CD14-positive monocyte (primary cell): ENCODE results near the gene SH3RF1. TPM values are rescaled to one million over a fixed set of nuclear protein-coding genes. Genes with fewer than 3 reads are reported as not detected.

Experiments used
- DNase-seq, 3 donors: peaks; one replicate each; pipeline ENCODE4 v3.0.0-alpha.2; 2011 to 2022
- H2AFZ ChIP-seq: 2 replicates; pipeline ENCODE4 v1.6.0; 2012; ENCODE audit warnings: mild to moderate bottlenecking, low read depth, low read length, inconsistent platforms; ENCODE audit not compliant: insufficient read depth, poor library complexity, severe bottlenecking
- H3K27ac ChIP-seq, 2 donors: 1 replicate in 1 of 2; 2 replicates in 1 of 2; pipeline ENCODE4 v1.5.1; 2012 to 2013; ENCODE audit warnings: low read length in 2 of 2, control low read depth in 1 of 2, inconsistent platforms in 1 of 2, low read depth in 1 of 2, mild to moderate bottlenecking in 1 of 2
- H3K27me3 ChIP-seq, 2 donors: one replicate each; pipeline versions ENCODE4 v1.6.0 to v1.6.1; 2011 to 2013; ENCODE audit warnings: low read length in 2 of 2; ENCODE audit not compliant: control insufficient read depth in 2 of 2, insufficient read depth in 2 of 2
- H3K36me3 ChIP-seq, 2 donors: replicated peaks in 1 of 2; 1 replicate in 1 of 2; 2 replicates in 1 of 2; pipeline versions ENCODE4 v1.5.1 to v1.6.1; 2012 to 2013; ENCODE audit warnings: low read length in 2 of 2, control low read depth in 1 of 2, inconsistent platforms in 1 of 2, mild to moderate bottlenecking in 1 of 2; ENCODE audit not compliant: insufficient read depth in 2 of 2, control insufficient read depth in 1 of 2
- H3K4me1 ChIP-seq, 2 donors: 1 replicate in 1 of 2; 2 replicates in 1 of 2; pipeline versions ENCODE4 v1.5.1 to v1.6.1; 2012 to 2013; ENCODE audit warnings: low read length in 2 of 2, control low read depth in 1 of 2, inconsistent platforms in 1 of 2, mild to moderate bottlenecking in 1 of 2, moderate library complexity in 1 of 2; ENCODE audit not compliant: insufficient read depth in 2 of 2, control insufficient read depth in 1 of 2
- H3K4me2 ChIP-seq: replicated peaks from 2 replicates; pipeline ENCODE3; 2012; ENCODE audit warnings: low read length, moderate library complexity, mild to moderate bottlenecking; ENCODE audit not compliant: poor library complexity, severe bottlenecking; ENCODE audit errors: extremely low read depth
- H3K4me3 ChIP-seq, 3 experiments: fragments of 200-600 bp in 1 of 3; sonication (generic) in 1 of 3; replicated peaks in 1 of 3; 1 replicate in 2 of 3; 2 replicates in 1 of 3; pipeline ENCODE4 v1.5.1; 2011 to 2013; ENCODE audit warnings: low read length in 3 of 3, mild to moderate bottlenecking in 3 of 3, control low read depth in 2 of 3, low read depth in 2 of 3, inconsistent platforms in 1 of 3, moderate library complexity in 1 of 3
- H3K79me2 ChIP-seq: 2 replicates; pipeline ENCODE4 v1.6.0; 2012; ENCODE audit warnings: mild to moderate bottlenecking, control low read depth, inconsistent platforms, low read length, moderate library complexity; ENCODE audit not compliant: insufficient read depth
- H3K9ac ChIP-seq: 2 replicates; pipeline ENCODE4 v1.6.0; 2017; ENCODE audit warnings: low read length, mild to moderate bottlenecking; ENCODE audit not compliant: insufficient read depth, poor library complexity, severe bottlenecking
- H3K9me3 ChIP-seq, 2 donors: replicated peaks in 1 of 2; 1 replicate in 1 of 2; 2 replicates in 1 of 2; pipeline versions ENCODE4 v1.5.1 to v1.6.1; 2012 to 2013; ENCODE audit warnings: low read length in 2 of 2, control low read depth in 1 of 2; ENCODE audit not compliant: control insufficient read depth in 1 of 2, insufficient read depth in 1 of 2
- H4K20me1 ChIP-seq: 2 replicates; pipeline ENCODE4 v1.6.0; 2012; ENCODE audit warnings: mild to moderate bottlenecking, low read length, control low read depth, moderate library complexity; ENCODE audit not compliant: insufficient read depth
- H3K27ac Mint-ChIP-seq, 7 donors: one replicate each; pipeline ENCODE4 v1.8.0; 2020; ENCODE audit warnings: mild to moderate bottlenecking in 7 of 7, mixed read lengths in 7 of 7, moderate library complexity in 6 of 7, inconsistent platforms in 2 of 7
- H3K27me3 Mint-ChIP-seq, 3 donors: one replicate each; pipeline ENCODE4 v1.8.0; 2021 to 2022; ENCODE audit warnings: low read depth in 3 of 3, mild to moderate bottlenecking in 3 of 3, mixed read lengths in 3 of 3, moderate library complexity in 3 of 3, inconsistent platforms in 1 of 3
- H3K36me3 Mint-ChIP-seq, 2 donors: one replicate each; pipeline ENCODE4 v1.8.0; 2020; ENCODE audit warnings: mixed read lengths in 2 of 2, inconsistent platforms in 1 of 2, mild to moderate bottlenecking in 1 of 2
- H3K4me1 Mint-ChIP-seq: one replicate; pipeline ENCODE4 v1.8.0; 2020; ENCODE audit warnings: mild to moderate bottlenecking, mixed read lengths
- H3K4me3 Mint-ChIP-seq, 2 donors: one replicate each; pipeline ENCODE4 v1.8.0; 2020; ENCODE audit warnings: mild to moderate bottlenecking in 2 of 2, mixed read lengths in 2 of 2, moderate library complexity in 1 of 2
- H3K9me3 Mint-ChIP-seq, 7 donors: one replicate each; pipeline ENCODE4 v1.8.0; 2020 to 2022; ENCODE audit warnings: mixed read lengths in 7 of 7, mild to moderate bottlenecking in 6 of 7, moderate library complexity in 6 of 7, inconsistent platforms in 2 of 7
- WGBS: methylation state at CpG from one replicate; pipeline ENCODE4 v1.1.5; 2013; ENCODE audit warnings: missing lambda C conversion rate; ENCODE audit not compliant: insufficient coverage; 5-methylcytosine and 5-hydroxymethylcytosine counted together
- intact Hi-C, 2 donors: fragments of 100-400 bp; cut with micrococcal nuclease; formaldehyde crosslinking; loops; one replicate each; pipeline versions ENCODE4 v1.15.0 to v1.15.1; 2023
- polyA plus RNA-seq, 3 donors: library from polyadenylated mRNA; depleted of rRNA in 1 of 3; unstranded in 2 of 3; stranded (reverse) in 1 of 3; fragments of 300-500 nt in 2 of 3; fragments of >200 nt in 1 of 3; fragmentation: Illumina TruSeq in 2 of 3; gene quantifications; 1 replicate in 2 of 3; 2 replicates in 1 of 3; pipeline ENCODE4 v1.2.3, GENCODE V29; 2012 to 2021
- TF ChIP-seq, protein P1 (sequence below): fragments of 200-600 bp; IDR thresholded peaks from one replicate; pipeline ENCODE4 v1.8.0; 2022; ENCODE audit warnings: antibody characterized with exemption, mild to moderate bottlenecking

The SH3RF1 gene
- polyA plus RNA-seq, 3 donors = 3.1 to 4.7 (median 4.4) TPM

DNA sequence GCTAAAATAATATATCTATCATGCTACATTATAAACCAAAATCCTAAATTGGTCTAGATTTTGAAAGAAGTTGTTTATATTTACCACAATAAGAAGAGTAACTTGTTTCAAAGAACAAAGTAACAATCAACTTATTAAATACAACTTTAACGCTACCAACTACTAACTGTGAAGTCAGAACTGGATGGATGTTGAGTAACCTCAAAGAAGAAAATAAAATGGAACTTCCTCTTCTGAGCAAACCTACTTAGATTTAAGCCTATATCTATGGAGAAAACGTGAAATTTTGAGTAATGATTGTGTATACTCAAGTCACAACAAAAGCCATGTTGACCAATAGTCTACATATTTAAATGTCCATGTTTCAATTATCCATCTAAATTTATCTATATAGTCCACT lies 25.7 kb downstream of the SH3RF1 start:
- no CpG with 5 or more reads among the region's 2 CpGs for WGBS

DNA sequence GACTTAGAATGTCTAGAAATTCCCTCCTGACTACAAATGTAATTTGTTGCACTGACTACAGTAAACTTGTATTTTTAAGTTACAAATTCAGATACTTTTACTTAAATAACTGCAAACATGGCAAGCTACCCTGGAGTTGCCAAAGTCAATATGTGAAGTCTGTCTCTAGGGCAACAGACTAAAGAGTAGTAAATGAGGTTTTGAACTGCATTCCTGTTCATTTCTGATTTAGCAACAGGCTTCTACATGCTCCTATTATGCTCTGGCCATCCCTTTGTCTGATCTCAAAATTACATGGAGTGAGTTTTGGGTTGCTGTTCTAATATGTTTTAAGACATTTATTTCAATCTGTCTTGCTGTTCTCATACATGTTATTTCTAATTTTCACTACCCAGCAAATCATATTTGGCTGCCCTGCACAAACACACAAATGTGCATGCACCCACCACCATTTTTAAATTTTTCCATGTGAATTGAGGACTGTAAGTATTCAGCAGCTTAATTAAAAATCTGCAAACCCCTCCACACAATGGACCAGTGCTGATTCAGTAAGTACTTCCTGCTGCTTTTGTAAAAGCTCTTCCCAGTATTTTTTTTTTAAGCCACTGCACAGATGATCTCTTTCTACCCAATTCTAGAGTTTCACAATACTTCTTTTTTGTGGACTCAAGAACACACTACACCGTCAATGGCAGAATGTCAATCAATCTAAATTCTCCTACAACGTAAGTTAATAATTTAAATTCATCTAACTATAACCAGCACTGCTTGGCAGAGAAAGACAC lies 26.7 kb downstream of the SH3RF1 start:
- Histone ChIP-seq H3K4me1 (peaks cover 14 to 21% of the 10 kb centered on the region in 2 donors), H3K4me2 (peak overlapping the region; percentile 58), H3K4me3 (no peak overlapping the region), H3K27ac (peak overlapping the region in 1 of 2 donors; percentile 36), H3K36me3 (no peaks in the 10 kb centered on the region), H3K9me3 (no peaks in the 10 kb centered on the region), H3K79me2 (peaks cover 69% of the 10 kb centered on the region), H3K27me3 (no peaks in the 10 kb centered on the region), H4K20me1 (peaks cover 4% of the 10 kb centered on the region), H2AFZ (no peak overlapping the region), H3K9ac (no peak overlapping the region)
- intact Hi-C loops = no loop called here
- peaks cover 2 to 6% of the 10 kb centered on the region in 2 donors for H3K36me3 Mint-ChIP-seq
- H3K27ac Mint-ChIP-seq = peak overlapping the region in 4 of 7 donors; percentile 13 to 78 (median 22)
- peak overlapping the region in 1 of 2 donors; percentile 61 for H3K4me3 Mint-ChIP-seq
- H3K27me3 Mint-ChIP-seq = peaks cover 0 to 2% (median 0%) of the 10 kb centered on the region in 3 donors
- no peak for DNase-seq
- TF ChIP-seq, protein P1, sequence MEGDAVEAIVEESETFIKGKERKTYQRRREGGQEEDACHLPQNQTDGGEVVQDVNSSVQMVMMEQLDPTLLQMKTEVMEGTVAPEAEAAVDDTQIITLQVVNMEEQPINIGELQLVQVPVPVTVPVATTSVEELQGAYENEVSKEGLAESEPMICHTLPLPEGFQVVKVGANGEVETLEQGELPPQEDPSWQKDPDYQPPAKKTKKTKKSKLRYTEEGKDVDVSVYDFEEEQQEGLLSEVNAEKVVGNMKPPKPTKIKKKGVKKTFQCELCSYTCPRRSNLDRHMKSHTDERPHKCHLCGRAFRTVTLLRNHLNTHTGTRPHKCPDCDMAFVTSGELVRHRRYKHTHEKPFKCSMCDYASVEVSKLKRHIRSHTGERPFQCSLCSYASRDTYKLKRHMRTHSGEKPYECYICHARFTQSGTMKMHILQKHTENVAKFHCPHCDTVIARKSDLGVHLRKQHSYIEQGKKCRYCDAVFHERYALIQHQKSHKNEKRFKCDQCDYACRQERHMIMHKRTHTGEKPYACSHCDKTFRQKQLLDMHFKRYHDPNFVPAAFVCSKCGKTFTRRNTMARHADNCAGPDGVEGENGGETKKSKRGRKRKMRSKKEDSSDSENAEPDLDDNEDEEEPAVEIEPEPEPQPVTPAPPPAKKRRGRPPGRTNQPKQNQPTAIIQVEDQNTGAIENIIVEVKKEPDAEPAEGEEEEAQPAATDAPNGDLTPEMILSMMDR = no peak
- H3K4me1 Mint-ChIP-seq = peaks cover 25% of the 10 kb centered on the region
- no CpG with 5 or more reads among the region's 2 CpGs for WGBS
- peaks cover 0 to 2% (median 0%) of the 10 kb centered on the region in 7 donors for H3K9me3 Mint-ChIP-seq

More for the DNA sequence above, 25.7 kb downstream of the SH3RF1 start:
- no peak overlapping the region for H3K4me3 Mint-ChIP-seq
- no peak overlapping the region for H3K27ac Mint-ChIP-seq
- intact Hi-C loops = no loop called here
- TF ChIP-seq, protein P1 = no peak
- Histone ChIP-seq H3K4me1 (peaks cover 14 to 21% of the 10 kb centered on the region in 2 donors), H3K4me3 (no peak overlapping the region), H3K9me3 (no peaks in the 10 kb centered on the region), H2AFZ (no peak overlapping the region), H3K79me2 (peaks cover 73% of the 10 kb centered on the region), H3K9ac (no peak overlapping the region), H3K4me2 (peak overlapping the region; percentile 58), H3K27ac (no peak overlapping the region), H3K27me3 (no peaks in the 10 kb centered on the region), H3K36me3 (no peaks in the 10 kb centered on the region), H4K20me1 (peaks cover 4% of the 10 kb centered on the region)
- H3K9me3 Mint-ChIP-seq = peaks cover 0 to 2% (median 0%) of the 10 kb centered on the region in 7 donors
- H3K27me3 Mint-ChIP-seq = peaks cover 0 to 2% (median 0%) of the 10 kb centered on the region in 3 donors
- H3K36me3 Mint-ChIP-seq = peaks cover 2 to 4% of the 10 kb centered on the region in 2 donors
- peak; percentile 15 to 55 (median 25) for DNase-seq
- peaks cover 34% of the 10 kb centered on the region for H3K4me1 Mint-ChIP-seq
